ENCODE data around the gene CBY1.

- peak; percentile 43 for TF ChIP-seq MAX (IDR thresholded peaks at IDR 0.05; ENCODE audit: insufficient read depth, insufficient read length)
- TF ChIP-seq EZH2 (IDR thresholded peaks at IDR 0.05; ENCODE audit: borderline replicate concordance, low read depth, low read length, severe bottlenecking) = no peak
Observed at GRCh38 chr22:38681582-38682335, 25.3 kb downstream of the CBY1 start, which contains the start of gene TOMM22.
